Thoracic aorta (tissue), 2 donors: ENCODE data around the gene CHST15. TPM values are rescaled to one million over a fixed set of nuclear protein-coding genes. Genes with fewer than 3 reads are reported as not detected.
"Not testable (repeated sequence)": the region's sequence is repeated elsewhere in the genome, so short reads cannot be mapped to it uniquely, and the experiment has no call there.

Experiments used
- ATAC-seq: fragments of 150-250 bp; one replicate; pipeline ENCODE4 v1.8.0; 2017; ENCODE audit warnings: low read depth; ENCODE audit not compliant: insufficient number of reproducible peaks, low FRiP score
- DNase-seq: peaks from one replicate; pipeline ENCODE4 v3.0.0-alpha.2; 2020; ENCODE audit warnings: low spot score
- H3K27ac ChIP-seq, 2 donors: fragments of 200-600 bp; sonication (generic); 1 replicate in 1 of 2; 2 replicates in 1 of 2; pipeline ENCODE4 v1.5.1; 2016; ENCODE audit warnings: mild to moderate bottlenecking in 2 of 2, moderate library complexity in 2 of 2
- H3K27me3 ChIP-seq: fragments of 200-600 bp; sonication (generic); replicated peaks from 2 replicates; pipeline ENCODE4 v1.6.0; 2016; ENCODE audit warnings: mild to moderate bottlenecking; ENCODE audit not compliant: insufficient read depth
- H3K36me3 ChIP-seq: fragments of 200-600 bp; sonication (generic); one replicate; pipeline ENCODE4 v1.5.1; 2016
- H3K4me1 ChIP-seq, 2 donors: fragments of 200-600 bp; sonication (generic); 1 replicate in 1 of 2; 2 replicates in 1 of 2; pipeline versions ENCODE4 v1.5.1 to v1.6.0; 2016; ENCODE audit warnings: low read depth in 2 of 2, mild to moderate bottlenecking in 1 of 2; ENCODE audit not compliant: control insufficient read depth in 1 of 2
- H3K4me3 ChIP-seq: fragments of 200-600 bp; sonication (generic); 2 replicates; pipeline ENCODE4 v1.5.1; 2016; ENCODE audit warnings: mild to moderate bottlenecking
- H3K9me3 ChIP-seq: fragments of 200-600 bp; sonication (generic); 2 replicates; pipeline ENCODE4 v1.5.1; 2016
- total RNA-seq, 2 donors: library from RNA; depleted of rRNA; stranded (reverse); fragments of >200 nt; gene quantifications; one replicate each; pipeline versions ENCODE4 v1.1.0 to v1.2.3, GENCODE V29; 2016
- TF ChIP-seq, protein P1 (sequence below): fragments of 200-600 bp; sonication (generic); IDR thresholded peaks from one replicate; pipeline ENCODE4 v1.5.1; 2019; ENCODE audit warnings: antibody characterized with exemption

CHST15 gene
- total RNA-seq, 2 donors from 2014 or later, result 31.9 to 34.0 TPM

DNA sequence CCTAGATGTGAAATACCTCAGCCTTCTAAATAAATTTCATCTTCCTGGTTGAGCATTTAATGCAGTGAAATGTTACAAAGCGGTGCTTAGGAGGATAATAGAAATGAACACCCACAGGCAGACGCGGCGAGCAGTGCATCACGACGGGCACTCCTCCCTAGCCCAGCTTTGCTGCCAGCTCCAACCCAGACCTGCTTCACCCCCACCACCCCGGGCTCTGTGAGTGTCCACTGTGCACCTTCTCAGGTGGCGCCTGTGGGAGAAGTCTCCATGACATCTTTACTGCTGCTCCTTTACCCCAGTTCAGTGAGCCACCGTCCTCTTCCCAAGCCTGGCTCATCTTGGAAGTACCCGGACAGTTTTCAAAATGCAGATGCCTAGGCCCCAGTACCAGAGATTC lies 5.2 kb upstream of the CHST15 start:
- Histone ChIP-seq H3K27me3 (no peaks in the 10 kb centered on the region), H3K4me3 (no peak overlapping the region), H3K9me3 (no peaks in the 10 kb centered on the region), H3K27ac (no peak overlapping the region), H3K4me1 (peaks cover 4 to 13% of the 10 kb centered on the region in 2 donors), H3K36me3 (no peaks in the 10 kb centered on the region)
- TF ChIP-seq, protein P1, sequence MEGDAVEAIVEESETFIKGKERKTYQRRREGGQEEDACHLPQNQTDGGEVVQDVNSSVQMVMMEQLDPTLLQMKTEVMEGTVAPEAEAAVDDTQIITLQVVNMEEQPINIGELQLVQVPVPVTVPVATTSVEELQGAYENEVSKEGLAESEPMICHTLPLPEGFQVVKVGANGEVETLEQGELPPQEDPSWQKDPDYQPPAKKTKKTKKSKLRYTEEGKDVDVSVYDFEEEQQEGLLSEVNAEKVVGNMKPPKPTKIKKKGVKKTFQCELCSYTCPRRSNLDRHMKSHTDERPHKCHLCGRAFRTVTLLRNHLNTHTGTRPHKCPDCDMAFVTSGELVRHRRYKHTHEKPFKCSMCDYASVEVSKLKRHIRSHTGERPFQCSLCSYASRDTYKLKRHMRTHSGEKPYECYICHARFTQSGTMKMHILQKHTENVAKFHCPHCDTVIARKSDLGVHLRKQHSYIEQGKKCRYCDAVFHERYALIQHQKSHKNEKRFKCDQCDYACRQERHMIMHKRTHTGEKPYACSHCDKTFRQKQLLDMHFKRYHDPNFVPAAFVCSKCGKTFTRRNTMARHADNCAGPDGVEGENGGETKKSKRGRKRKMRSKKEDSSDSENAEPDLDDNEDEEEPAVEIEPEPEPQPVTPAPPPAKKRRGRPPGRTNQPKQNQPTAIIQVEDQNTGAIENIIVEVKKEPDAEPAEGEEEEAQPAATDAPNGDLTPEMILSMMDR, result no peak
- no peak for DNase-seq
- ATAC-seq, result no peak

DNA sequence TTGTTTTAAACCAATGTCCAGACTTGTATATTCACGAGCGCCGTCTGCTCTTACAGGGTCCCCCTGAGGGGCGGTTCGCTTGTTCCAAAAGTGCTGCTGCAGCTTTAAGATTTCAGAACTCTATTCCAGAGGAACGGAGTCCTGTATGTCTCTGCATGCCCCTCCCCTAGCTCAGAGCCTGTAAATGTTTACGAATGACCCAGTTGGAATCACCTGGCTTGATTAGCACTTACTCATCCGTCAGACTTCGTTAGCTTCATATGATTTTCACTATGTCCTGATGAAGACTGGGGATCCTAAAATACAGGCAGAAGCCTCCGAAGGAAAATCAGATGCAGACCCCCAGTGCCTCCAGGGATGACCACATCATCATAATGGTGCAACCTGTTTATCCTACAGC lies 4.5 kb upstream of the CHST15 start:
- Histone ChIP-seq H3K9me3 (no peaks in the 10 kb centered on the region), H3K4me3 (no peak overlapping the region), H3K27me3 (no peaks in the 10 kb centered on the region), H3K4me1 (peaks cover 4 to 14% of the 10 kb centered on the region in 2 donors), H3K27ac (no peak overlapping the region), H3K36me3 (no peaks in the 10 kb centered on the region)
- TF ChIP-seq, protein P1, result no peak
- ATAC-seq (no peak), DNase-seq (no peak)

DNA sequence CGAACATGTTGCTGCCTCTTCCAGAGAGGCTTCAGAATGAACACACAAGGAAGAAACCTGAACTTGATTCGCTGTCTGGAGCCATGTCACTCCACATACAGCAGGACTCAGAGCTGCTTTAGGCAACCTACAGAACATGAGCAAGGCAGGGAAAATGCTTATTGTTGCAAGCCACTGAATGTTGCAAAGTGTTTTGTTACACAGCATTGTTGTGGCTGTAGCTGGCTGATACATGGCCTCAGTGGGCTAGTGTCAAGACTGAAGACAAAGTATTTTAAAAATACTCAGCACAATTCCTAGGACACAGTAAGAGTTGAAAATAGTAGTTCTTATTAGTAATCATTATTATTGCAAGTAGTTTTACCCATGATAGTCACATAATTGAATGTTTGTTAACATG lies 3.1 kb upstream of the CHST15 start:
- H3K4me1 ChIP-seq, result peaks cover 4 to 15% of the 10 kb centered on the region in 2 donors
- no peak overlapping the region for H3K27ac ChIP-seq
- ATAC-seq (no peak), DNase-seq (no peak)
- H3K9me3 ChIP-seq, result no peaks in the 10 kb centered on the region
- H3K4me3 ChIP-seq, result no peak overlapping the region
- no peaks in the 10 kb centered on the region for H3K36me3 ChIP-seq
- TF ChIP-seq, protein P1, result no peak
- no peaks in the 10 kb centered on the region for H3K27me3 ChIP-seq

DNA sequence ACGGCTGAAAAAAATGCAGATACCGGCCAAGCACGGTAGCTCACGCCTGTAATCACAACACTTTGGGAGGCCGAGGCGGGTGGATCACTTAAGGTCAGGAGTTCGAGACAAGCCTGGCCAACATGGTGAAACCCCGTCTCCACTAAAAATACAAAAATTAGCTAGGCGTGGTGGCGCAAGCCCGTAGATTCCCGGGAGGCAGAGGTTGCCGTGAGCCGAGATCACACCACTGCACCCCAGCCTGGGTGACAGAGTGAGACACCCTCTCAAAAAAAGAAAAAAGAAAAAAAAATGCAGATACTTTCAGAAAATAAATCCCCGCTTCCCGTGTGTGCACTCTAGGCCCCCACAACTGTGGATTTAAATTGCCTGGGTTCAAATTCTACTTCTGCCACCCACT lies 2.4 kb upstream of the CHST15 start:
- not testable (repeated sequence) for H3K27ac ChIP-seq, H3K27me3 ChIP-seq, H3K36me3 ChIP-seq, H3K9me3 ChIP-seq, H3K4me3 ChIP-seq, DNase-seq, ATAC-seq
- peaks cover 4 to 22% of the 10 kb centered on the region in 2 donors for H3K4me1 ChIP-seq

DNA sequence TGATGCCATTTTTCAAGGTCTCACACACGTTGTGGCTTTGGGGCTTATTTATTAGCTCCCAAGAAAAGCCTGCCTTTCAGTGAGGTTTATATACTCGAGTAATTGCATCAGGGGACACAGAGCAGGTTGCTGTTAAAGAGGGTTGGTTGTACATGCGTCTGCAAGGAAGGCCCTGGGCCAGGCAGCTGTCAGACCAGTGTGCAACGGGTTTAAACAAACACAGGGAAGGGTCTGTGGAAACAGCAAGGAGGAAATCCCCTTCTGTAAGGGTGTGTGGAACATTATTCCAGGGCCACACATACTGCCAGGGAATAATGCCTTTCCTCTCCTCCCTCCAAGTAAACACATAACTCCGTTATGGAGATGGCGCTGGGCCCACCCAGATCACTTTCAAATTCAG lies 1.7 kb upstream of the CHST15 start:
- no peak overlapping the region for H3K27ac ChIP-seq
- no peaks in the 10 kb centered on the region for H3K36me3 ChIP-seq
- DNase-seq, result no peak
- H3K4me3 ChIP-seq, result no peak overlapping the region
- peaks cover 4 to 24% of the 10 kb centered on the region in 2 donors for H3K4me1 ChIP-seq
- TF ChIP-seq, protein P1, result no peak
- no peak for ATAC-seq
- H3K9me3 ChIP-seq, result no peaks in the 10 kb centered on the region
- no peaks in the 10 kb centered on the region for H3K27me3 ChIP-seq

DNA sequence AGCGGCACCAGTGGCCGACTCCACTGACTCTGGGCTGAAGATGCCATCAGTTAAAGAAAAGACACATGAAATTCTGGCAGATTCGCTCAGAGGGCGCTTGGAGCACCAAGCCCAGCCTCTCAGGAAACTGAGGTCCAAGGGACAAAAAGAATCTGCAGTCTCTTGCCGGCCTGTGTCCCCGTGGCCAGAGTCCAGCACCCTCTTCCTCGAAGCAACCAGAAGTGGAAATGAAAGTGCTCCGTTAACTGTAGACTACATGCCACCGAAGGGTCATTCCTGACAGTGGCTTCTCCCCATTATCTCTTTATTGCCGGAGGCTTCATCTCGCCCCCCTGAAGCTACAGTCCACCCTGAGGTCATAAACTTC lies 1.0 kb upstream of the CHST15 start:
- Histone ChIP-seq H3K4me1 (peaks cover 4 to 24% of the 10 kb centered on the region in 2 donors), H3K36me3 (no peaks in the 10 kb centered on the region), H3K27ac (peak overlapping the region in 1 of 2 donors; percentile 9), H3K9me3 (no peaks in the 10 kb centered on the region), H3K27me3 (no peaks in the 10 kb centered on the region), H3K4me3 (peak overlapping the region; percentile 82)
- ATAC-seq, result no peak
- DNase-seq, result no peak
- TF ChIP-seq, protein P1, result no peak
